ENCODE results near the gene SSH3.
A peak's percentile ranks its signal among the peaks of the same experiment; 100 is the strongest.

SSH3 gene

DNA sequence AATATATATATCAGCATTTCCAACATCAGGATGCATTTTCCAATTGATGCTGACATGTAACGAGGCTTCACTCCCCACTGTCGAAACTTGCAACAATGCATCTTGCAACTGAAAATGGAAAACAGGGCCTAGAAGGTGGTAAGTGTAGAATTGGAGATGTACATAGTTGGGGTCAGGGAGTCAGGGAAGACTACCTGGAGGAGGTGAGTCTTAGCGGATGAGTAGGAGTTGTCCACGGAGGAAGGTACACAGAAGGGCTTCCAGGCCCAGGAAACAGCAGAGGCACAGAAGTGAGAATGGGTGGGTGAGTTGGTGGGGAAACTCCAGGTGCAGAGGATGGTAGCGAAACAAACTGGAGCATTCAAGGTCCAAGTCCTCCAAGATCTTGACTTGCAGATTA lies 39.1 kb upstream of the SSH3 start:
- no peaks in the 10 kb centered on the region for H3K27me3 ChIP-seq (ENCODE audit: low read depth)
- H3K4me3 ChIP-seq, result no peak overlapping the region
- DNase-seq (ENCODE audit: low spot score in 2 of 2), result no peak
- in situ Hi-C loops (cut with MboI; ENCODE audit: low sequenced_read_pairs), result loop anchor here (5.0 kb wide), 2 partner anchors 53 to 118 kb away; no protein-coding TSS in a partner anchor
- peaks cover 12% of the 10 kb centered on the region for H3K36me3 ChIP-seq (replicated peaks)
- no peaks in the 10 kb centered on the region for H3K9me3 ChIP-seq
- peaks cover 3% of the 10 kb centered on the region for H3K4me1 ChIP-seq

GRCh38 chr11:67264877-67265632 lies 38.3 kb upstream of the SSH3 start:
- in situ Hi-C loops (cut with MboI; ENCODE audit: low sequenced_read_pairs), result loop anchor here (5.0 kb wide), 2 partner anchors 52 to 117 kb away; no protein-coding TSS in a partner anchor
- H3K27me3 ChIP-seq (ENCODE audit: low read depth), result no peaks in the 10 kb centered on the region

DNA sequence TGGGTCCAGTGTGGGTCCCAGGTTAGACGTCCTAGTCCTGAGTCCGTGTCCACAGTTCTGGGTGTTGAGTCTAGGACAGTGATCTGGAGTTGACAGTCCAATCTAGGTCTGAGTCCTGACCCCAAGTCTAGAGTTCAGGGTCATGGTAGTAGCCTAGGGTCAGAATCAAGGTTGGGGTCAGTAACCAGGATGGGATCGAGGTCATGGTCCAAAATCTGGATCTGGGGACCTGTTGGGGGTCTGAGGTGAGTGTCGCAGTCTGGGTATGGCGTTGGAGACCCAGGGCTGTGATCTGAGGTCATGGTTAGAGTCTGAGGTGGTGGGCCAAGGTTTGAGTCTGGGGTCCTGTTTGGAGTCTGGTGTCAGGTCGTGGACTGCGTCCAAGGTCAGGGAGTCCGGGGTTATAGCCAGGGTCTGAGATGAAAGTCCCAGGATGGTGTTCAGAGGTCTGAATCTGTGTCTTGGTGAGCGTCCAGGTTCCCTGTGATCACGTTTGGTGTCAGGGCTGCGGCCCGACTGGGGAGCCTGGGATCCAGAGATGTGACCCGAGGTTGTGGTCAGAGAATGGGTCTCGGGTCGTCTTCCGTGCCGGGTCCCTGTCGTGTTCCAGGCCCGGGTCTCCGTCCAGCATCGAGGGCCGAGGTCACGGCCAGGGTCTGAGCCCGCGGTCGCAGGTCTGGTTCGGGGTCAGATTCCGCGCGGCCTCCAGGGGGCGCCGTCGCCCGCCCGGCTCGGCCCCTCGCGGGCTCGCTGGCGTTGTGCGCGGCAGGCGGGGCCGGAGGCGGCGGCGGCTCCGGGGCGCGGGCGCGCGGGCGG lies 37.5 kb upstream of the SSH3 start:
- in situ Hi-C loops (cut with MboI; ENCODE audit: low sequenced_read_pairs), result no loop called here
- Histone ChIP-seq H3K27me3 (ENCODE audit: low read depth) (no peaks in the 10 kb centered on the region), H3K9me3 (no peaks in the 10 kb centered on the region), H3K4me1 (peaks cover 3% of the 10 kb centered on the region), H3K36me3 (replicated peaks) (peaks cover 17% of the 10 kb centered on the region), H3K4me3 (peak overlapping the region; percentile 8)
- peak; percentile 59 to 81 for DNase-seq (ENCODE audit: low spot score in 2 of 2)

More at GRCh38 chr11:67264877-67265632, 38.3 kb upstream of the SSH3 start:
- no peaks in the 10 kb centered on the region for H3K9me3 ChIP-seq
- peaks cover 3% of the 10 kb centered on the region for H3K4me1 ChIP-seq
- H3K4me3 ChIP-seq, result no peak overlapping the region
- DNase-seq (ENCODE audit: low spot score in 2 of 2), result no peak
- peaks cover 17% of the 10 kb centered on the region for H3K36me3 ChIP-seq (replicated peaks)

DNA sequence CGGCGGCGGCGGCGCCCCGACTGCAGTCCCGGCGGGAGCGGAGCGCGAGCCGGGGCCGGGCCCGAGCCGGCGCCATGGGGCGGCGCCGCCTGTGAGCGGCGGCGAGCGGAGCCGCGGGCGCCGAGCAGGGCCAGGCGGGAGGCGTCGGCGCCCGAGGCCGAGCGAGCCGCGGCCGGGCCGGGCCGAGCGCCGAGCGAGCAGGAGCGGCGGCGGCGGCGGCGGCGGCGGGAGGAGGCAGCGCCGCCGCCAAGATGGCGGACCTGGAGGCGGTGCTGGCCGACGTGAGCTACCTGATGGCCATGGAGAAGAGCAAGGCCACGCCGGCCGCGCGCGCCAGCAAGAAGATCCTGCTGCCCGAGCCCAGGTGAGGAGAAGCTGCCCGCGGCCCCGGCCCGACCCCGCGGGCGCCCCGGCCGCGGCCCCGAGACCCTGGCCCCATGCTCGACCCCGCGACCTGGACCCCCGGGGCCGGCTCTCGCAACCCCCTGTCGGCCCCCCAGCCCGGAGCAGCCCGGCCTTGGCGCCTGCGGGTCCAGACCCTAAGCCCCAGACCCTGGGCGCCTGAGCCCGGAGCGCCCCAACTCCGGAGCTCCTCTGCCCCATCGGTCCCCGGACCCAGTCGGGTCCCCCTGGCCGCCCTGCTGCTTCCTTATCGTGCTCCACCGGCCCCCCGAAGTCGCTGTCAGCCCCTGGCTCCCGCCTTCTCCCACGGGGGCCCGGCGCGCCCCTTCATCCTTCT lies 36.7 kb upstream of the SSH3 start, which contains the start of gene GRK2:
GRK2 (plus strand) TSS at position 25 of the 739 bp plus-strand sequence; CDS start at position 252, 227 bp downstream.
- in situ Hi-C loops (cut with MboI; ENCODE audit: low sequenced_read_pairs), result no loop called here
- Histone ChIP-seq H3K36me3 (replicated peaks) (peaks cover 17% of the 10 kb centered on the region), H3K4me1 (peaks cover 3% of the 10 kb centered on the region), H3K9me3 (no peaks in the 10 kb centered on the region), H3K27me3 (ENCODE audit: low read depth) (no peaks in the 10 kb centered on the region), H3K4me3 (peak within 1 kb of the TSS; percentile 76)
- DNase-seq (ENCODE audit: low spot score in 2 of 2), result peak in 1 of 2 experiments; percentile 57

GRCh38 chr11:67267188-67268080 lies 35.9 kb upstream of the SSH3 start:
- H3K4me1 ChIP-seq, result peaks cover 3% of the 10 kb centered on the region
- H3K9me3 ChIP-seq, result no peaks in the 10 kb centered on the region
- in situ Hi-C loops (cut with MboI; ENCODE audit: low sequenced_read_pairs), result no loop called here
- peaks cover 17% of the 10 kb centered on the region for H3K36me3 ChIP-seq (replicated peaks)
- DNase-seq (ENCODE audit: low spot score in 2 of 2), result no peak
- peak overlapping the region; percentile 76 for H3K4me3 ChIP-seq
- H3K27me3 ChIP-seq (ENCODE audit: low read depth), result no peaks in the 10 kb centered on the region

DNA sequence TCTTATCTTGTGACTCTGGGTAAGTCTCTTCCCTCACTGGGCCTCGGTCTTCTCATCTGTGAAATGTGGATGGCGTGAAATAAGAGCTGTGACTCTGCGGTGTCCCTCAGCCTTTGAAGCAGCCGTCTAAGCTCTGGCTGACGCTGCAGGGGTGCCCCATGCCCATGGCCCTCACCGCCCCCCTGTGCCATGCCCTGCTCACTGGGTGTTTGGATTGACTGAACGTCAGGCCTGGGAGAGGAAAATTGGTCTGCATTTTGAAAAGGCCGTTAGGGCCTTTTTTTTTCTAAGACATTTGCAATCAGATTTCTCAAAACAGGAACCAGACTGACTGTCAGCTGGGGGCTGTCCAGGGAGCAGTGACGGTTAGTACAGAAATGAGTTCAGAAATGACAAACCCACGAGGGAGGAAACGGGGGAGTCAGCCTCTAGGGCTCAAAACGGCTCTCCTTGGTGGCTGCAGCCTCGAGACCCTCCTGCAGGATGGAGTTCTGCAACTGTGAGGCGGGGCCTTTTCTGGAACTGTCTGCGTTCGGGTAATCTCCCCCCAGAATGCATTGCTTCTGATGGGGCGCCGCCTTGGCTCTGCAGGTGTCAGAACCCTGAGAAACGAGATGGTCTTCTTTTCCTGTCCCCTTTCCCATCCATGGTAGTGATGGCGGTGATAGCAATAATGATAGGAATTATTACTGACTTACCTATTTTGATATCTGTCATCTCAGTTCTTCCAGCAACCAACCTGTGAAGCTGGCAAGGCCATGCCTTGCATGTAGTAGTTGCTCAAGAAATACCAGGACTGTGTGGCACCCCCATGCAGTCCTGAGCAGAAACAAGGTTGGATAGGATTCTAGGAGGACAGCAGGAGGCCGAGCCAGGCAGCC lies 35.0 kb upstream of the SSH3 start:
- no peaks in the 10 kb centered on the region for H3K27me3 ChIP-seq (ENCODE audit: low read depth)
- H3K4me1 ChIP-seq, result no peaks in the 10 kb centered on the region; the same call in 1 of the 2 replicates
- no peak for DNase-seq (ENCODE audit: low spot score in 2 of 2)
- H3K9me3 ChIP-seq, result no peaks in the 10 kb centered on the region
- H3K36me3 ChIP-seq (replicated peaks), result peaks cover 17% of the 10 kb centered on the region
- in situ Hi-C loops (cut with MboI; ENCODE audit: low sequenced_read_pairs), result no loop called here
- peak overlapping the region; percentile 76; the same call in 1 of the 2 replicates for H3K4me3 ChIP-seq

DNA sequence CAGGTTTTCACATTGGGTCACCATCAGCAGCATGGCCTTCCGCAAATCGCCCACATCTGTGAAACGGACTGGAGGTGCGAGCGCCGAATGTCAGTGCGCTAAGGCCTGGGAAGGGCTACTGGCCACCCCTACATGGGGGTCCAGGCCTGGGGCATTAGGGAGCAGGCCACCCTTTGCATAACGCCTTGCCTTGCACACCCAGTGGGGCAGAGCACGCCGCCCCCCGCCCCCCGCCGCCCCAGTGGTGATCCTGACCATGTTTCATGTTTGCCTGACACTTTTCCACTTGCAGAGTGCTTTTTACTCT lies 34.4 kb upstream of the SSH3 start:
- peaks cover 17% of the 10 kb centered on the region for H3K36me3 ChIP-seq (replicated peaks)
- H3K4me3 ChIP-seq, result no peak overlapping the region

GRCh38 chr11:67269401-67270255 lies 33.7 kb upstream of the SSH3 start:
- in situ Hi-C loops (cut with MboI; ENCODE audit: low sequenced_read_pairs), result no loop called here

More for the DNA sequence above, 34.4 kb upstream of the SSH3 start:
- H3K4me1 ChIP-seq, result no peaks in the 10 kb centered on the region; the same call in 1 of the 2 replicates
- no peaks in the 10 kb centered on the region for H3K9me3 ChIP-seq
- no peak for DNase-seq (ENCODE audit: low spot score in 2 of 2)
- no peaks in the 10 kb centered on the region for H3K27me3 ChIP-seq (ENCODE audit: low read depth)
- in situ Hi-C loops (cut with MboI; ENCODE audit: low sequenced_read_pairs), result no loop called here

GRCh38 chr11:67270256-67271204 lies 32.8 kb upstream of the SSH3 start:
- Histone ChIP-seq H3K4me3 (no peak overlapping the region), H3K36me3 (replicated peaks) (peaks cover 20% of the 10 kb centered on the region), H3K4me1 (no peaks in the 10 kb centered on the region; the same call in 1 of the 2 replicates), H3K27me3 (ENCODE audit: low read depth) (no peaks in the 10 kb centered on the region), H3K9me3 (no peaks in the 10 kb centered on the region)
- in situ Hi-C loops (cut with MboI; ENCODE audit: low sequenced_read_pairs), result no loop called here
- no peak for DNase-seq (ENCODE audit: low spot score in 2 of 2)

More at GRCh38 chr11:67269401-67270255, 33.7 kb upstream of the SSH3 start:
- no peaks in the 10 kb centered on the region for H3K9me3 ChIP-seq
- DNase-seq (ENCODE audit: low spot score in 2 of 2), result no peak
- no peak overlapping the region for H3K4me3 ChIP-seq
- H3K27me3 ChIP-seq (ENCODE audit: low read depth), result no peaks in the 10 kb centered on the region
- H3K4me1 ChIP-seq, result no peaks in the 10 kb centered on the region; the same call in 1 of the 2 replicates
- H3K36me3 ChIP-seq (replicated peaks), result peaks cover 18% of the 10 kb centered on the region

DNA sequence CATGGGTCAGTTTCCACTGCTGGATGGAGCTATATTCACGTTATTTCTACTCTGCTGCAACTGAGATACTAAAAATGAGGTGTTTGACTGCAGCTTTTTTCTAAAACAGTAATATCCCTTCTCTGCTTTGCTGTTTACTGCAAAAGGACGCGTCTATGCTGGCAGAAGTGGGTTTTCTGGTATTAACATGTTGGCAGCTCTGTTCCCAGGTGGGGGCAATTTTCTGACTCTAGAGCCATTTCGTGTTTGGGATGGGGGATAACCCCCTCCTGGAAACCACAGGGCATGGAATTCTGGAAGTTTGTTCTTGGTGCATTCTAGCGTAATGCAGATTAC lies 32.2 kb upstream of the SSH3 start:
- no peak for DNase-seq (ENCODE audit: low spot score in 2 of 2)
- Histone ChIP-seq H3K36me3 (replicated peaks) (peaks cover 20% of the 10 kb centered on the region), H3K4me3 (no peak overlapping the region), H3K27me3 (ENCODE audit: low read depth) (no peaks in the 10 kb centered on the region), H3K9me3 (no peaks in the 10 kb centered on the region), H3K4me1 (no peaks in the 10 kb centered on the region; the same call in 1 of the 2 replicates)
- in situ Hi-C loops (cut with MboI; ENCODE audit: low sequenced_read_pairs), result no loop called here
